B cell (primary cell): ENCODE results near the gene GPC4. TPM values are rescaled to one million over a fixed set of nuclear protein-coding genes. Genes with fewer than 3 reads are reported as not detected.

ENCODE experiments used
- ATAC-seq: fragments of 200-7000 bp; cut with Tn5 transposase; one replicate; pipeline ENCODE4 v1.10.0; 2021; ENCODE audit warnings: low read depth, mild to moderate bottlenecking, moderate number of reproducible peaks, moderate library complexity
- CTCF ChIA-PET: fragments of 350-600 bp; sonication (Branson Sonifier 250); formaldehyde crosslinking; loops from one replicate; lab custom pipeline; 2021; ENCODE audit warnings: antibody characterized with exemption, inconsistent platforms; lab: Charles Lee
- POLR2A ChIA-PET: fragments of 350-600 bp; sonication (Branson Sonifier 250); formaldehyde crosslinking; loops from one replicate; lab custom pipeline; 2021; ENCODE audit warnings: antibody characterized with exemption; lab: Charles Lee
- DNase-seq: peaks from one replicate; pipeline ENCODE4 v3.0.0; 2013
- H2AFZ ChIP-seq: 2 replicates; pipeline ENCODE4 v1.6.1; 2012; ENCODE audit warnings: mild to moderate bottlenecking, low read depth, low read length; ENCODE audit not compliant: insufficient read depth, poor library complexity, severe bottlenecking
- H3K27ac ChIP-seq, 2 donors: 1 replicate in 1 of 2; 2 replicates in 1 of 2; pipeline ENCODE4 v1.5.1; 2012 to 2013; ENCODE audit warnings: low read length in 2 of 2, mild to moderate bottlenecking in 2 of 2, moderate library complexity in 1 of 2
- H3K27me3 ChIP-seq, 4 experiments: fragments of 200-600 bp in 1 of 4; sonication (generic) in 1 of 4; replicated peaks in 1 of 4; 1 replicate in 2 of 4; 2 replicates in 2 of 4; pipeline versions ENCODE4 v1.6.1 to v1.7.0; 2013 to 2016; ENCODE audit warnings: low read length in 3 of 4, mild to moderate bottlenecking in 2 of 4, mixed read lengths in 1 of 4, moderate library complexity in 1 of 4; ENCODE audit not compliant: insufficient read depth in 4 of 4, control insufficient read depth in 3 of 4; ENCODE audit errors: control extremely low read depth in 1 of 4
- H3K36me3 ChIP-seq, 2 experiments: replicated peaks in 1 of 2; 1 replicate in 1 of 2; 2 replicates in 1 of 2; pipeline versions ENCODE4 v1.6.1 to v1.7.1; 2013; ENCODE audit warnings: low read length in 1 of 2; ENCODE audit not compliant: insufficient read depth in 2 of 2, control insufficient read depth in 1 of 2; ENCODE audit errors: control extremely low read depth in 1 of 2, extremely low read depth in 1 of 2
- H3K4me1 ChIP-seq, 2 donors: fragments of 200-600 bp in 1 of 2; sonication (generic) in 1 of 2; 1 replicate in 1 of 2; 2 replicates in 1 of 2; pipeline versions ENCODE4 v1.5.1 to v1.6.1; 2013 to 2017; ENCODE audit warnings: low read length in 2 of 2; ENCODE audit not compliant: control insufficient read depth in 2 of 2, insufficient read depth in 2 of 2
- H3K4me2 ChIP-seq: replicated peaks from 2 replicates; pipeline ENCODE3; 2012; ENCODE audit warnings: mild to moderate bottlenecking, low read depth, low read length; ENCODE audit not compliant: poor library complexity, severe bottlenecking
- H3K4me3 ChIP-seq, 5 experiments: fragments of 200-600 bp in 1 of 5; sonication (generic) in 1 of 5; 1 replicate in 3 of 5; 2 replicates in 2 of 5; pipeline versions ENCODE4 v1.5.1 to v1.7.0; 2011 to 2016; ENCODE audit warnings: low read length in 4 of 5, mild to moderate bottlenecking in 4 of 5, low read depth in 2 of 5, control low read depth in 1 of 5, moderate library complexity in 1 of 5; ENCODE audit not compliant: insufficient read depth in 1 of 5; ENCODE audit errors: control extremely low read depth in 1 of 5, extremely low read depth in 1 of 5
- H3K79me2 ChIP-seq: fragments of 200-600 bp; sonication (generic); one replicate; pipeline ENCODE4 v1.6.0; 2016; ENCODE audit warnings: low read length; ENCODE audit not compliant: control insufficient read depth, insufficient read depth
- H3K9ac ChIP-seq: fragments of 200-600 bp; sonication (generic); 2 replicates; pipeline ENCODE4 v1.6.1; 2017; ENCODE audit warnings: mild to moderate bottlenecking, low read length, moderate library complexity
- H3K9me3 ChIP-seq, 3 donors: one replicate each; pipeline versions ENCODE4 v1.6.1 to v1.7.1; 2013; ENCODE audit warnings: low read length in 2 of 3; ENCODE audit not compliant: control insufficient read depth in 2 of 3, insufficient read depth in 1 of 3; ENCODE audit errors: control extremely low read depth in 1 of 3
- H4K20me1 ChIP-seq: 2 replicates; pipeline ENCODE4 v1.6.0; 2012; ENCODE audit warnings: mild to moderate bottlenecking, low read length; ENCODE audit not compliant: insufficient read depth, control insufficient read depth, poor library complexity, severe bottlenecking
- H3K27ac Mint-ChIP-seq: one replicate; pipeline ENCODE4 v1.8.0; 2021; ENCODE audit warnings: mixed read lengths
- H3K27me3 Mint-ChIP-seq: one replicate; pipeline ENCODE4 v1.8.0; 2021; ENCODE audit warnings: mixed read lengths
- H3K4me1 Mint-ChIP-seq: one replicate; pipeline ENCODE4 v1.8.0; 2021; ENCODE audit warnings: mixed read lengths
- H3K4me3 Mint-ChIP-seq: one replicate; pipeline ENCODE4 v1.8.0; 2021; ENCODE audit warnings: mixed read lengths
- H3K9me3 Mint-ChIP-seq: one replicate; pipeline ENCODE4 v1.8.0; 2022; ENCODE audit warnings: mixed read lengths; ENCODE audit not compliant: insufficient read depth
- EZH2 ChIP-seq: IDR thresholded peaks from 2 replicates; pipeline ENCODE4 v1.6.1; 2012; ENCODE audit warnings: borderline replicate concordance, low read depth, mild to moderate bottlenecking, moderate library complexity, low read length; ENCODE audit not compliant: insufficient read depth, poor library complexity, severe bottlenecking
- WGBS: methylation state at CpG from one replicate; pipeline ENCODE4 v1.1.5; 2013; ENCODE audit warnings: missing lambda C conversion rate; ENCODE audit not compliant: insufficient coverage; 5-methylcytosine and 5-hydroxymethylcytosine counted together
- intact Hi-C: fragments of 100-400 bp; cut with micrococcal nuclease; formaldehyde crosslinking; loops from one replicate; pipeline ENCODE4 v1.10.0; 2022
- polyA plus RNA-seq: library from polyadenylated mRNA; depleted of rRNA; stranded (reverse); fragments of >200 nt; gene quantifications from 2 replicates; pipeline ENCODE4 v1.2.3, GENCODE V29; 2012
- total RNA-seq, 2 donors: library from RNA; stranded (reverse); fragments of 120-200 nt in 1 of 2; gene quantifications; 1 replicate in 1 of 2; 2 replicates in 1 of 2; pipeline versions ENCODE4 v1.2.3 to v1.2.4, GENCODE V29; 2013 to 2022
- TF ChIP-seq, protein P1 (sequence below): fragments of 200-600 bp; IDR thresholded peaks from one replicate; pipeline ENCODE4 v1.8.0; 2022; ENCODE audit warnings: antibody characterized with exemption, mild to moderate bottlenecking

The GPC4 gene
- total and polyA plus RNA-seq, 2 donors (not counting 1 experiment from before 2014, with no cell fraction given): 0.30 to 0.47 TPM

DNA sequence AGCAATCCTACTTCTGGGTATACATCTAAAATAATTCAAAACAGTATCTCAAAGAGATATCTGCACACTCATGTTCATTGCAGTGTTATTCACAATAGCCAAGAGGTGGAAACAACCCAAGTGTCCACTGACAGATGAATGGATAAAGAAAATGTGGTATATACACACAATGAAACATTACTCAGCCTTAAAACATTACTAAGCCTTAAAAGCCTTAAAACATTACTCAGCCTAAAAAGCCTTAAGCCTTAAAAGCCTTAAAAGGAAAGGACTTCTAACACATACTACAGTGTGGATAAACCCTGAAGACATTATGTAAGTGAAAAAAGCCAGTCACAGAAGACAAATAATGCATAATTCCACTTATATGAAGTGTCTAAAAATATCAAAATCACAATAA, 156.8 kb downstream of the GPC4 start:
- no peak overlapping the region for H3K4me3 ChIP-seq
- no peaks in the 10 kb centered on the region for H3K9me3 ChIP-seq
- Mint-ChIP-seq H3K4me1 (no peaks in the 10 kb centered on the region), H3K4me3 (no peak overlapping the region), H3K9me3 (no peaks in the 10 kb centered on the region), H3K27ac (no peak overlapping the region), H3K27me3 (no peaks in the 10 kb centered on the region)
- no peak overlapping the region for H3K27ac ChIP-seq
- DNase-seq: no peak
- no peaks in the 10 kb centered on the region for H3K27me3 ChIP-seq
- no peaks in the 10 kb centered on the region for H3K79me2 ChIP-seq
- intact Hi-C loops: no loop called here
- TF ChIP-seq, protein P1, sequence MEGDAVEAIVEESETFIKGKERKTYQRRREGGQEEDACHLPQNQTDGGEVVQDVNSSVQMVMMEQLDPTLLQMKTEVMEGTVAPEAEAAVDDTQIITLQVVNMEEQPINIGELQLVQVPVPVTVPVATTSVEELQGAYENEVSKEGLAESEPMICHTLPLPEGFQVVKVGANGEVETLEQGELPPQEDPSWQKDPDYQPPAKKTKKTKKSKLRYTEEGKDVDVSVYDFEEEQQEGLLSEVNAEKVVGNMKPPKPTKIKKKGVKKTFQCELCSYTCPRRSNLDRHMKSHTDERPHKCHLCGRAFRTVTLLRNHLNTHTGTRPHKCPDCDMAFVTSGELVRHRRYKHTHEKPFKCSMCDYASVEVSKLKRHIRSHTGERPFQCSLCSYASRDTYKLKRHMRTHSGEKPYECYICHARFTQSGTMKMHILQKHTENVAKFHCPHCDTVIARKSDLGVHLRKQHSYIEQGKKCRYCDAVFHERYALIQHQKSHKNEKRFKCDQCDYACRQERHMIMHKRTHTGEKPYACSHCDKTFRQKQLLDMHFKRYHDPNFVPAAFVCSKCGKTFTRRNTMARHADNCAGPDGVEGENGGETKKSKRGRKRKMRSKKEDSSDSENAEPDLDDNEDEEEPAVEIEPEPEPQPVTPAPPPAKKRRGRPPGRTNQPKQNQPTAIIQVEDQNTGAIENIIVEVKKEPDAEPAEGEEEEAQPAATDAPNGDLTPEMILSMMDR: no peak
- TF ChIP-seq EZH2: no peak
- no peaks in the 10 kb centered on the region for H4K20me1 ChIP-seq
- no peak overlapping the region for H2AFZ ChIP-seq
- ChIA-PET POLR2A (no interaction called here), CTCF (no interaction called here)
- H3K4me1 ChIP-seq: no peaks in the 10 kb centered on the region
- no peak overlapping the region for H3K4me2 ChIP-seq
- no peak for ATAC-seq
- no peaks in the 10 kb centered on the region for H3K36me3 ChIP-seq
- H3K9ac ChIP-seq: no peak overlapping the region

DNA sequence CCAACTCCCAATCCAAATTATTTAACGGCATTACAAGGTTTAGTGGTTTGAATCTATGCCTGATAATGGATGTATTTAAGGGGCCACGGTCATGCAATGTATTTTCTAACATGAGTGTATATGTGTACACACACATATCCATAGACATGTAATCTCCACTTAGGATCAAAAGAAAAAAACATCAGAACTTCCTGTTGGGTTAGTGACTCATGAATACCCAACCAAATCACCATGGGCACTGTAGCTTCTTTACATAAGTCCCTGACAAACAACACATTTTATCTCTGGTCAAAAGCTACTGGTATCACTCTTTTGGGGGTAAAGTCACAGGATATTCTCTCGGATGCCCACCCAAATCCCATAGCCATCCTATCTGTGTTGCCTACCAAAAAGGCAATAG, 160.6 kb downstream of the GPC4 start:
- Histone ChIP-seq H3K36me3 (no peaks in the 10 kb centered on the region), H3K9ac (no peak overlapping the region), H3K4me3 (no peak overlapping the region), H2AFZ (no peak overlapping the region), H3K9me3 (no peaks in the 10 kb centered on the region), H3K27ac (no peak overlapping the region), H3K79me2 (no peaks in the 10 kb centered on the region), H3K4me1 (no peaks in the 10 kb centered on the region), H3K4me2 (no peak overlapping the region), H4K20me1 (no peaks in the 10 kb centered on the region), H3K27me3 (no peaks in the 10 kb centered on the region)
- CTCF ChIA-PET: no interaction called here
- no CpG with 5 or more reads among the region's 3 CpGs for WGBS
- Mint-ChIP-seq H3K27ac (no peak overlapping the region), H3K4me1 (no peaks in the 10 kb centered on the region), H3K27me3 (no peaks in the 10 kb centered on the region), H3K9me3 (no peaks in the 10 kb centered on the region), H3K4me3 (no peak overlapping the region)
- TF ChIP-seq, protein P1: no peak
- no peak for TF ChIP-seq EZH2
- POLR2A ChIA-PET: no interaction called here
- ATAC-seq: no peak
- DNase-seq: no peak
- intact Hi-C loops: no loop called here
